CD8-positive, alpha-beta memory T cell (primary cell): ENCODE results near the gene P2RX2. TPM values are rescaled to one million over a fixed set of nuclear protein-coding genes. Genes with fewer than 3 reads are reported as not detected.

Source experiments
- CTCF ChIA-PET: fragments of 350-600 bp; sonication (Branson Sonifier 250); formaldehyde crosslinking; loops from one replicate; lab custom pipeline; 2021; ENCODE audit warnings: antibody characterized with exemption; lab: Charles Lee
- POLR2A ChIA-PET: fragments of 350-600 bp; sonication (Branson Sonifier 250); formaldehyde crosslinking; loops from one replicate; lab custom pipeline; 2021; ENCODE audit warnings: antibody characterized with exemption; lab: Charles Lee
- DNase-seq, 5 donors: peaks; one replicate each; pipeline versions ENCODE4 v3.0.0 to v3.0.0-alpha.2; 2020 to 2022; ENCODE audit warnings: mixed read lengths in 1 of 5
- H3K27ac ChIP-seq: one replicate; pipeline ENCODE4 v1.7.0; 2013; ENCODE audit warnings: low read depth, mild to moderate bottlenecking, low read length, moderate library complexity
- H3K27me3 ChIP-seq: 2 replicates; pipeline ENCODE4 v1.7.0; 2013; ENCODE audit warnings: low read length, mild to moderate bottlenecking; ENCODE audit not compliant: insufficient read depth, poor library complexity, severe bottlenecking
- H3K36me3 ChIP-seq: 2 replicates; pipeline ENCODE4 v1.7.0; 2013; ENCODE audit warnings: mild to moderate bottlenecking, low read length, moderate library complexity; ENCODE audit not compliant: insufficient read depth
- H3K4me1 ChIP-seq: 2 replicates; pipeline ENCODE4 v1.7.0; 2013; ENCODE audit warnings: mild to moderate bottlenecking, low read length, moderate library complexity; ENCODE audit not compliant: insufficient read depth
- H3K4me3 ChIP-seq: 2 replicates; pipeline ENCODE4 v1.7.0; 2013; ENCODE audit warnings: mild to moderate bottlenecking, low read length
- H3K9me3 ChIP-seq: 2 replicates; pipeline ENCODE4 v1.7.0; 2013; ENCODE audit warnings: mild to moderate bottlenecking, low read length
- H3K27ac Mint-ChIP-seq, 8 donors: one replicate each; pipeline ENCODE4 v1.8.0; 2020 to 2021; ENCODE audit warnings: mixed read lengths in 8 of 8, mild to moderate bottlenecking in 6 of 8, inconsistent platforms in 3 of 8, moderate library complexity in 3 of 8
- H3K27me3 Mint-ChIP-seq, 2 donors: one replicate each; pipeline ENCODE4 v1.8.0; 2020 to 2021; ENCODE audit warnings: mixed read lengths in 2 of 2, mild to moderate bottlenecking in 1 of 2, moderate library complexity in 1 of 2
- H3K36me3 Mint-ChIP-seq, 3 donors: one replicate each; pipeline ENCODE4 v1.8.0; 2020 to 2021; ENCODE audit warnings: mixed read lengths in 3 of 3, inconsistent platforms in 1 of 3, mild to moderate bottlenecking in 1 of 3
- H3K4me1 Mint-ChIP-seq, 3 donors: one replicate each; pipeline ENCODE4 v1.8.0; 2020 to 2021; ENCODE audit warnings: mixed read lengths in 3 of 3, inconsistent platforms in 1 of 3, mild to moderate bottlenecking in 1 of 3
- H3K4me3 Mint-ChIP-seq, 7 donors: one replicate each; pipeline ENCODE4 v1.8.0; 2020 to 2021; ENCODE audit warnings: mixed read lengths in 7 of 7, mild to moderate bottlenecking in 6 of 7, moderate library complexity in 4 of 7, inconsistent platforms in 2 of 7
- H3K9me3 Mint-ChIP-seq, 5 donors: one replicate each; pipeline ENCODE4 v1.8.0; 2020 to 2022; ENCODE audit warnings: mixed read lengths in 5 of 5, mild to moderate bottlenecking in 3 of 5, moderate library complexity in 2 of 5, inconsistent platforms in 1 of 5
- polyA plus RNA-seq: library from polyadenylated mRNA; unstranded; fragments of 300-500 nt; fragmentation: Illumina TruSeq; gene quantifications from one replicate; pipeline ENCODE4 v1.2.3, GENCODE V29; 2021
- total RNA-seq, 2 experiments: library from RNA; stranded (reverse); gene quantifications; one replicate each; pipeline ENCODE4 v1.2.3, GENCODE V29; 2021

Gene P2RX2
- total and polyA plus RNA-seq, 3 experiments from 2014 or later: not detected

- Mint-ChIP-seq H3K4me3 (no peak overlapping the region), H3K9me3 (peaks cover 0 to 14% (median 5%) of the 10 kb centered on the region in 5 donors), H3K36me3 (peaks cover 0 to 14% (median 3%) of the 10 kb centered on the region in 3 donors), H3K4me1 (peaks cover 5 to 13% (median 8%) of the 10 kb centered on the region in 3 donors), H3K27me3 (peaks cover 19 to 30% of the 10 kb centered on the region in 2 donors), H3K27ac (no peak overlapping the region)
- H3K9me3 ChIP-seq: no peaks in the 10 kb centered on the region
- no peak overlapping the region for H3K4me3 ChIP-seq
- ChIA-PET POLR2A (no interaction called here), CTCF (no interaction called here)
- H3K27me3 ChIP-seq: peaks cover 10% of the 10 kb centered on the region
- peak in 1 of 5 donors; percentile 33 for DNase-seq
- H3K36me3 ChIP-seq: no peaks in the 10 kb centered on the region
- H3K27ac ChIP-seq: no peak overlapping the region
- H3K4me1 ChIP-seq: no peaks in the 10 kb centered on the region
These were observed 1.7 kb downstream of the P2RX2 start for GRCh38 chr12:132620113-132620898.

- no peak overlapping the region for H3K4me3 Mint-ChIP-seq
- H3K4me1 Mint-ChIP-seq: peaks cover 5 to 13% (median 8%) of the 10 kb centered on the region in 3 donors
- CTCF ChIA-PET: no interaction called here
- no peak overlapping the region for H3K27ac ChIP-seq
- peaks cover 2% of the 10 kb centered on the region for H3K27me3 ChIP-seq
- H3K27ac Mint-ChIP-seq: no peak overlapping the region
- no peaks in the 10 kb centered on the region for H3K4me1 ChIP-seq
- H3K9me3 ChIP-seq: no peaks in the 10 kb centered on the region
- POLR2A ChIA-PET: no interaction called here
- DNase-seq: peak in 1 of 5 donors; percentile 34
- peaks cover 0 to 17% (median 3%) of the 10 kb centered on the region in 3 donors for H3K36me3 Mint-ChIP-seq
- peaks cover 13 to 22% of the 10 kb centered on the region in 2 donors for H3K27me3 Mint-ChIP-seq
- H3K9me3 Mint-ChIP-seq: peaks cover 0 to 14% (median 4%) of the 10 kb centered on the region in 5 donors
- H3K36me3 ChIP-seq: no peaks in the 10 kb centered on the region
- H3K4me3 ChIP-seq: no peak overlapping the region
These were observed 2.5 kb downstream of the P2RX2 start for GRCh38 chr12:132620899-132621656.

DNA sequence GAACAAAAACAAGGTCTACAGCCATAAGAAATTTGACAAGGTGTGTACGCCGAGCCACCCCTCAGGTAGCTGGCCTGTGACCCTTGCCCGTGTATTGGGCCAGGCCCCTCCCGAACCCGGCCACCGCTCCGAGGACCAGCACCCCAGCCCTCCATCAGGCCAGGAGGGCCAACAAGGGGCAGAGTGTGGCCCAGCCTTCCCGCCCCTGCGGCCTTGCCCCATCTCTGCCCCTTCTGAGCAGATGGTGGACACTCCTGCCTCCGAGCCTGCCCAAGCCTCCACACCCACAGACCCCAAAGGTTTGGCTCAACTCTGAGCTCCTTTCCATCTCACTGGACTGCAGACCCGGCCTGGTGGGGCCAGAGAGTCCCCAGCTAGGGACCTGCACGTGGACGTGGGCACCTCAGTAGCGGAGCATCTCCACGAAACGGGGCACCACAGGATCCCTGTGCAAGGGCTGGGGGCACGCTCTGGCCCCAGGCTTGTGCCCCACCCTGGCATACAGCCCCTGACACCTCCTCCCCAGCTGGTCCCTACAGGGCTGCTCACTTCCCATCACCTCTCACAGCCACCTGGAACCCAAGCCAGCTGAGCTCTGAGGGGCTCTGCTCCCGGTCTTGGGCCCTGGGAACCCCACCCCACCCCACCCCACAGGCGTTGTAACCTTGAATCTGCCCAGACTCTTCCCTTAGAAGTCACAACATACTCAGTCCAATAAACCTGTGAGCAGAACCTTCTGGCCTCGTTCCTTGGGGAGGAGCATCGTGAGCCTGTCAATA lies 3.3 kb downstream of the P2RX2 start:
- ChIA-PET CTCF (no interaction called here), POLR2A (no interaction called here)
- Histone ChIP-seq H3K4me3 (no peak overlapping the region), H3K27ac (no peak overlapping the region), H3K27me3 (no peaks in the 10 kb centered on the region), H3K9me3 (no peaks in the 10 kb centered on the region), H3K4me1 (no peaks in the 10 kb centered on the region), H3K36me3 (no peaks in the 10 kb centered on the region)
- H3K9me3 Mint-ChIP-seq: peaks cover 0 to 10% (median 3%) of the 10 kb centered on the region in 5 donors
- no peak overlapping the region for H3K4me3 Mint-ChIP-seq
- H3K27me3 Mint-ChIP-seq: peaks cover 13 to 17% of the 10 kb centered on the region in 2 donors
- H3K27ac Mint-ChIP-seq: no peak overlapping the region
- DNase-seq: peak in 1 of 5 donors; percentile 26
- peaks cover 0 to 20% (median 3%) of the 10 kb centered on the region in 3 donors for H3K36me3 Mint-ChIP-seq
- H3K4me1 Mint-ChIP-seq: peaks cover 5 to 13% (median 8%) of the 10 kb centered on the region in 3 donors

DNA sequence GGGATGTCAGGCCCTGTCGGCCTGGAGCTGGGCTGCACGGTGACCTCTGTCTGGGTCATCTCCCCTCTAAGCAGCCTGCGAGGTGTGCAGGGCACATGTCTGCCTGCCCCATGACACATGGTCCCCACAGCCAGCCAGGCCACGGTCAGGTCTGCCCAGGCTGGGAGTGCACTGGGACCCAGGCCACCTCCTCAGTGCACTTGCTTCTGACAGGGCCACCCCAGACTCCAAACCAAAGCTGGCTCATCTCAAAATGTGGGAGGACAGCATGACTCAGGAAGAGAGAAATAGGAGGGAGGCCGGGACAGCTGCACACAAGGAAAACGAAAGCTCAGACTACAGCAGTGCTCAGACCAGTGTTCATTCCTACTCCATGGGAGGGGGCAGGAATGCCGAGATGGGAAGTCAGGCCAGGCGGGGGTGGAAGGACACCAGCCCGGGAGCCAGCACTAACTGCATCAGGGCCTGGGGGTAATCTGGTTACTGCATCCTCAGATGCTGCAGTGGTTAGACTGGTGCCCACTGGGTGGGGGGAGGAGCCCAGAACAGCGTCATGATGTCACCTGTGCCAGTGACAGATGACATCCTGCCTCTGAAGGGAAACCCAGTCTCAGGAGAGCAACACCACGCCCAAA lies 4.0 kb downstream of the P2RX2 start:
- peak in 1 of 5 donors; percentile 40 for DNase-seq
- Mint-ChIP-seq H3K4me1 (peaks cover 5 to 12% (median 7%) of the 10 kb centered on the region in 3 donors), H3K27ac (peak overlapping the region in 1 of 8 donors; percentile 40), H3K4me3 (no peak overlapping the region), H3K27me3 (peaks cover 7 to 10% of the 10 kb centered on the region in 2 donors), H3K9me3 (peaks cover 0 to 5% (median 0%) of the 10 kb centered on the region in 5 donors), H3K36me3 (peaks cover 0 to 20% (median 3%) of the 10 kb centered on the region in 3 donors)
- H3K27ac ChIP-seq: no peak overlapping the region
- H3K36me3 ChIP-seq: no peaks in the 10 kb centered on the region
- POLR2A ChIA-PET: no interaction called here
- CTCF ChIA-PET: no interaction called here
- H3K4me3 ChIP-seq: no peak overlapping the region
- H3K27me3 ChIP-seq: no peaks in the 10 kb centered on the region
- no peaks in the 10 kb centered on the region for H3K9me3 ChIP-seq
- no peaks in the 10 kb centered on the region for H3K4me1 ChIP-seq

DNA sequence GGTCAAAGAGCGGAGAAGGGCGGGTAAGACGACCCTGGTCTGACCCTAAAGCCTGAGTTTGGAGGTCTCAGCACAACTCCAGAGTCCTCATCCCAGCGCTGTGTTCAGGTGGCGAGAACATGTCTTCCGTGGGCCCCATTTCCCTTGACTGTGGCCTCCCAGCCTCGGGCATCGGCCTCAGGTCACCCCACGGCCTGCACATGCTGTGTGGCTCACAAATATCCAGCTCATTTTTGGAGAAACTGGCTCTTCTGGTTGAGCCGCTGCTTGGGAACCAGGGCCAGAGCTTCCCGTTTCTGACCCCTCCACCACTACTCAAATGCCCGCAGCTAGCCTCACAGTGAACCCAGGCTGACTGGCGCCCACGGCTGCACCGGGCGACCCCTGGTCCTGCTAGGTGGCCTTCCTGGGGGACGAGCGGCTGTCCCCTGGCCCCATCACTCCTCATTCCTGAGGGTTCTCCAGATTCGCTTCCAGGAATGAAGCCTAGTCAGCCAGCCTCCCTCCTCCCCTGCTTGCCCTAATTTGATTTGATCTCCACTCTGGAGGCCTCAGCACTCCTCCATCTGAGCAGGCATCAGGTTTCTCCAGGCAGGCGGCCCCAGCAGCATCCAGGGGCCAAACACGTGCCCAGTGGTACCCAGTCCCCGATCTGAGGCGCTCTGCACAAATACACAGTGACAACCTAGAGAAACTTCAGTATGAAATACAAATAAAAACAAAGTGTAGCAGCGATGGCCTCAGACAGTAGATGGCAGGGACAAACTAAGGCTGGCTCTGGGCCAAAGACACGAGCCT lies 4.7 kb downstream of the P2RX2 start:
- H3K27ac Mint-ChIP-seq: peak overlapping the region in 3 of 8 donors; percentile 19 to 75 (median 37)
- peaks cover 0 to 5% (median under 1%) of the 10 kb centered on the region in 3 donors for H3K4me1 Mint-ChIP-seq
- H3K9me3 Mint-ChIP-seq: no peaks in the 10 kb centered on the region
- ChIA-PET POLR2A (no interaction called here), CTCF (interaction anchor here (1.2 kb wide), 1 partner anchor 8 kb away, joined by 3 read pairs; no protein-coding TSS in a partner anchor)
- Histone ChIP-seq H3K27ac (no peak overlapping the region), H3K4me1 (no peaks in the 10 kb centered on the region), H3K4me3 (no peak overlapping the region), H3K9me3 (no peaks in the 10 kb centered on the region), H3K27me3 (no peaks in the 10 kb centered on the region), H3K36me3 (no peaks in the 10 kb centered on the region)
- H3K27me3 Mint-ChIP-seq: peaks cover 0 to 4% of the 10 kb centered on the region in 2 donors
- H3K4me3 Mint-ChIP-seq: no peak overlapping the region
- peak in 1 of 5 donors; percentile 26 for DNase-seq
- H3K36me3 Mint-ChIP-seq: peaks cover 0 to 20% (median 3%) of the 10 kb centered on the region in 3 donors

- Mint-ChIP-seq H3K27ac (no peak overlapping the region), H3K9me3 (no peaks in the 10 kb centered on the region), H3K36me3 (peaks cover 0 to 24% (median 6%) of the 10 kb centered on the region in 3 donors), H3K27me3 (peaks cover 0 to 4% of the 10 kb centered on the region in 2 donors), H3K4me3 (no peak overlapping the region), H3K4me1 (peaks cover 0 to 5% (median 0%) of the 10 kb centered on the region in 3 donors)
- no peaks in the 10 kb centered on the region for H3K36me3 ChIP-seq
- DNase-seq: peak in 1 of 5 donors; percentile 14
- no peaks in the 10 kb centered on the region for H3K27me3 ChIP-seq
- no peak overlapping the region for H3K27ac ChIP-seq
- CTCF ChIA-PET: interaction anchor here (1.2 kb wide), 1 partner anchor 10 kb away, joined by 3 read pairs; no protein-coding TSS in a partner anchor
- no peak overlapping the region for H3K4me3 ChIP-seq
- POLR2A ChIA-PET: no interaction called here
- no peaks in the 10 kb centered on the region for H3K9me3 ChIP-seq
- H3K4me1 ChIP-seq: no peaks in the 10 kb centered on the region
These were observed 5.7 kb downstream of the P2RX2 start for GRCh38 chr12:132624186-132624855.
